A549 treated with ZK216348 at 1 μM for 4 hours (cell line): ENCODE results near the gene OLFM2. TPM values are rescaled to one million over a fixed set of nuclear protein-coding genes. Genes with fewer than 3 reads are reported as not detected.

ENCODE experiments used
- total RNA-seq: library from RNA; stranded (reverse); fragments of 200-300 nt; extraction: Qiagen RNA extraction; gene quantifications from 5 replicates; pipeline ENCODE4 v1.2.3, GENCODE V29; 2022; ENCODE audit warnings: low read depth

The OLFM2 gene
- 7.5 to 14.3 TPM (median 11.3 TPM) in 5 replicates for total RNA-seq

GRCh38 chr19:9936326-9937000 is at the start of gene OLFM2:
OLFM2 (minus strand) TSS chr19:9936515; CDS start chr19:9936366, 149 bp downstream.

GRCh38 chr19:9834726-9835506 is 101.4 kb downstream of the OLFM2 start, which contains the start of gene PIN1:
PIN1 (plus strand) TSS chr19:9835318; CDS start chr19:9835345, 27 bp downstream.

GRCh38 chr19:9827289-9828238 is 108.8 kb downstream of the OLFM2 start, which contains the start of gene UBL5:
UBL5 (plus strand) TSS chr19:9827918; CDS start chr19:9828338, 420 bp downstream.

GRCh38 chr19:9818734-9819595 is 117.3 kb downstream of the OLFM2 start, which contains the start of gene FBXL12:
FBXL12 (minus strand) TSS chr19:9819079; CDS start chr19:9818813, 266 bp downstream.

Other genes starting within 250 kb of the OLFM2 start
- 0.59 to 1.3 TPM (median 0.73 TPM) in 5 replicates for gene ZNF846, start 167.8 kb downstream of the OLFM2 start, total RNA-seq
- 11.0 to 14.4 TPM (median 13.5 TPM) in 5 replicates for gene FBXL12, start 117.4 kb downstream of the OLFM2 start, total RNA-seq
- gene UBL5, start 108.6 kb downstream of the OLFM2 start, total RNA-seq: 369 to 472 TPM (median 396 TPM) in 5 replicates
- gene PIN1, start 101.2 kb downstream of the OLFM2 start, total RNA-seq: 49.6 to 83.4 TPM (median 78.6 TPM) in 5 replicates
- 2.8 to 4.5 TPM (median 3.1 TPM) in 5 replicates for gene COL5A3, start 74.0 kb upstream of the OLFM2 start, total RNA-seq
- 0.31 to 0.40 TPM (median 0.36 TPM) in 4 of 5 replicates, not detected in the other for gene RDH8, start 77.0 kb upstream of the OLFM2 start, total RNA-seq
- gene SHFL, start 149.8 kb upstream of the OLFM2 start, total RNA-seq: 5.4 to 11.1 TPM (median 7.4 TPM) in 5 replicates
- gene ANGPTL6, start 166.2 kb upstream of the OLFM2 start, total RNA-seq: 0.14 TPM in 1 of 5 replicates, not detected in the others
- gene PPAN, start 169.8 kb upstream of the OLFM2 start, total RNA-seq: 37.1 to 62.5 TPM (median 51.9 TPM) in 5 replicates
- gene P2RY11, start 175.2 kb upstream of the OLFM2 start, total RNA-seq: 3.1 to 12.6 TPM (median 7.5 TPM) in 5 replicates
- 137 to 194 TPM (median 166 TPM) in 5 replicates for gene EIF3G, start 183.4 kb upstream of the OLFM2 start, total RNA-seq